Measurements from ENCODE around the gene ACSL1.

DNA sequence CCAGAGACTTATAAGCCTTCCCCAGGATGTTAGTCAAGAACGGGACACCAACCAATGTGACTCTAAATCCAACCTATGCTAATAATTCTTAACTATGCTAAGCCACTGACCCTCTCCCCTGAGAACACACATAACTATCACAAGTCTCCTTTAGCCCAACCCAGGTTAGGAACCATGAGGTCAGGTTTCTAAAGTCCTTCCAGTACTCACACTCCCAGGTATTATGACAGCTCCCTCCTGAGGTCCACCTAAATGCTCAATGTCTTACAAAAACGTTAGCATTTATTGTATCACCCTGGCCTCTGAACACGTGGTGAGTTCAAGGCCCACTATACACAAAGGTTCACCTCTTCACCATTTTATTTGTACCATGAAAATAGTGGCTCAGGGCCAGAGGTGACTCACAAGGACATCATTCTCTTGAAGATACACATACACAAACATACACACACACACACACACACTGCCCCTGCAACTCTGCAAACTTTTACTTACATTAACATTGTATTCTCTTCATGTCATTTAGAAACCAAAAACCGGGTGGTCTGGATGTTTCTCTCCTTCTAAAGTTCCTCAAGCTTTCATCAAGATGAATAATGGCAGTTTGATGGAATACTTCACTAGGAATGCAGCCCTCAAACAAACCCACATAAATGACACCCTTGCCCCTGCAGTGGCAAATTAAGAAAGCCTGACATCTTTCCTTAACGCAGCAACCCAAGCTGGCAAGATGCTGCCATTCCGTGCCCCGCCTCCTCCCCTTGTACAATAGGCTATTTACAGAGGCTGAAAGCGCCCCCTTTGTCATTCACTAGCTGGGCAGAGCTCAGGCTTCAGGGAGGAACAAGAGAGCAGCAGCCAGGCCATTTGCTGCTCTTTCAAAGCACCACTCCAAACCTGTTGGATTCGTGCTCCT, 17.7 kb downstream of the ACSL1 start:
- TF ChIP-seq, protein P1, sequence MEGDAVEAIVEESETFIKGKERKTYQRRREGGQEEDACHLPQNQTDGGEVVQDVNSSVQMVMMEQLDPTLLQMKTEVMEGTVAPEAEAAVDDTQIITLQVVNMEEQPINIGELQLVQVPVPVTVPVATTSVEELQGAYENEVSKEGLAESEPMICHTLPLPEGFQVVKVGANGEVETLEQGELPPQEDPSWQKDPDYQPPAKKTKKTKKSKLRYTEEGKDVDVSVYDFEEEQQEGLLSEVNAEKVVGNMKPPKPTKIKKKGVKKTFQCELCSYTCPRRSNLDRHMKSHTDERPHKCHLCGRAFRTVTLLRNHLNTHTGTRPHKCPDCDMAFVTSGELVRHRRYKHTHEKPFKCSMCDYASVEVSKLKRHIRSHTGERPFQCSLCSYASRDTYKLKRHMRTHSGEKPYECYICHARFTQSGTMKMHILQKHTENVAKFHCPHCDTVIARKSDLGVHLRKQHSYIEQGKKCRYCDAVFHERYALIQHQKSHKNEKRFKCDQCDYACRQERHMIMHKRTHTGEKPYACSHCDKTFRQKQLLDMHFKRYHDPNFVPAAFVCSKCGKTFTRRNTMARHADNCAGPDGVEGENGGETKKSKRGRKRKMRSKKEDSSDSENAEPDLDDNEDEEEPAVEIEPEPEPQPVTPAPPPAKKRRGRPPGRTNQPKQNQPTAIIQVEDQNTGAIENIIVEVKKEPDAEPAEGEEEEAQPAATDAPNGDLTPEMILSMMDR (IDR thresholded peaks at IDR 0.05; ENCODE audit: insufficient read depth, low read length): no peak
- no peak for TF ChIP-seq REST (IDR thresholded peaks at IDR 0.05; ENCODE audit: insufficient replicate concordance, low read depth)

All from HL-60 (cell line).